A673 (cell line): ENCODE measurements around the gene MISP3. TPM values are rescaled to one million over a fixed set of nuclear protein-coding genes. Genes with fewer than 3 reads are reported as not detected.
A peak's percentile ranks its signal among the peaks of the same experiment; 100 is the strongest.
"Not testable (repeated sequence)": the region's sequence is repeated elsewhere in the genome, so short reads cannot be mapped to it uniquely, and the experiment has no call there.

Source experiments
- BruUV-seq: library from RNA; stranded (reverse); fragments of 400-500 nt; replicated peaks from 2 replicates; lab custom pipeline; 2021; lab: Mats Ljungman, UMichigan
- CTCF ChIA-PET: fragments of 300-600 bp; sonication (Branson Sonifier 250); formaldehyde crosslinking; loops from one replicate; lab custom pipeline; 2022; ENCODE audit warnings: antibody characterized with exemption; lab: Charles Lee
- POLR2A ChIA-PET: fragments of 300-600 bp; sonication (Branson Sonifier 250); formaldehyde crosslinking; loops from one replicate; lab custom pipeline; 2022; ENCODE audit warnings: antibody characterized with exemption; ENCODE audit not compliant: low non-redundant PET; lab: Charles Lee
- DNase-seq: peaks from one replicate; pipeline ENCODE4 v3.0.0-alpha.2; 2015; ENCODE audit warnings: low spot score
- H3K27ac ChIP-seq: fragments of 200-600 bp; sonication (generic); 2 replicates; pipeline ENCODE4 v1.5.1; 2016; ENCODE audit warnings: mixed run types, low read depth, mild to moderate bottlenecking, mixed read lengths, antibody characterized with exemption, low read length; ENCODE audit not compliant: poor library complexity, severe bottlenecking
- H3K27me3 ChIP-seq: fragments of 200-600 bp; sonication (generic); replicated peaks from 2 replicates; pipeline ENCODE4 v1.6.1; 2017; ENCODE audit warnings: mixed run types, low read depth, mild to moderate bottlenecking, mixed read lengths, antibody characterized with exemption, low read length; ENCODE audit not compliant: insufficient read depth, poor library complexity
- H3K36me3 ChIP-seq: fragments of 200-600 bp; sonication (generic); 2 replicates; pipeline ENCODE4 v1.6.1; 2016; ENCODE audit warnings: mixed run types, mild to moderate bottlenecking, mixed read lengths, antibody characterized with exemption, low read length; ENCODE audit not compliant: insufficient read depth, poor library complexity, severe bottlenecking
- H3K4me1 ChIP-seq: fragments of 200-600 bp; sonication (generic); 2 replicates; pipeline ENCODE4 v1.6.1; 2017; ENCODE audit warnings: mixed run types, mild to moderate bottlenecking, mixed read lengths, antibody characterized with exemption, low read length; ENCODE audit not compliant: insufficient read depth, poor library complexity, severe bottlenecking
- H3K4me3 ChIP-seq: fragments of 200-600 bp; sonication (generic); 2 replicates; pipeline ENCODE4 v1.5.1; 2016; ENCODE audit warnings: low read depth, mixed run types, mild to moderate bottlenecking, mixed read lengths, low read length; ENCODE audit not compliant: poor library complexity, severe bottlenecking
- H3K9me3 ChIP-seq: fragments of 200-600 bp; sonication (generic); 2 replicates; pipeline ENCODE4 v1.6.1; 2016; ENCODE audit warnings: mixed run types, low read depth, mild to moderate bottlenecking, mixed read lengths, antibody characterized with exemption, low read length; ENCODE audit not compliant: poor library complexity, severe bottlenecking
- CTCF ChIP-seq: fragments of 300-800, 200-600 bp; sonication (generic); conservative IDR thresholded peaks from 2 replicates; pipeline ENCODE4 v1.5.1; 2017; ENCODE audit warnings: low read depth, mild to moderate bottlenecking, antibody characterized with exemption, low read length, moderate library complexity, mixed read lengths
- EZH2 ChIP-seq: fragments of 200-600 bp; sonication (generic); IDR thresholded peaks from 2 replicates; pipeline ENCODE4 v1.6.1; 2017; ENCODE audit warnings: borderline replicate concordance, low read depth, mild to moderate bottlenecking, mixed read lengths, antibody characterized with exemption, low read length; ENCODE audit not compliant: poor library complexity, severe bottlenecking
- intact Hi-C: fragments of 100-400 bp; cut with micrococcal nuclease; formaldehyde crosslinking; loops from one replicate; pipeline ENCODE4 v1.10.0; 2022; ENCODE audit not compliant: unreplicated experiment
- total RNA-seq: library from RNA; stranded (reverse); gene quantifications from 2 replicates; pipeline ENCODE4 v1.2.3, GENCODE V29; 2021

Gene MISP3
- total RNA-seq, 1 experiment from 2014 or later: 0.26 TPM

- TF ChIP-seq CTCF: no peak
- no peak for TF ChIP-seq EZH2
- Histone ChIP-seq H3K4me1 (no peaks in the 10 kb centered on the region), H3K27me3 (no peaks in the 10 kb centered on the region), H3K9me3 (no peaks in the 10 kb centered on the region), H3K27ac (no peak overlapping the region), H3K36me3 (no peaks in the 10 kb centered on the region), H3K4me3 (no peak overlapping the region)
- DNase-seq: no peak
- no TSS peak for BruUV-seq
- ChIA-PET POLR2A (no interaction called here), CTCF (no interaction called here)
- intact Hi-C loops: no loop called here
These were observed 36.9 kb upstream of the MISP3 start for GRCh38 chr19:14035706-14036105.

- intact Hi-C loops: no loop called here
- H3K4me3 ChIP-seq: no peak overlapping the region
- H3K9me3 ChIP-seq: no peaks in the 10 kb centered on the region
- no peak for DNase-seq
- no peaks in the 10 kb centered on the region for H3K27me3 ChIP-seq
- ChIA-PET CTCF (no interaction called here), POLR2A (no interaction called here)
- no peaks in the 10 kb centered on the region for H3K4me1 ChIP-seq
- no peaks in the 10 kb centered on the region for H3K36me3 ChIP-seq
- no peak overlapping the region for H3K27ac ChIP-seq
- BruUV-seq: no TSS peak
- TF ChIP-seq CTCF: no peak
- TF ChIP-seq EZH2: no peak
These were observed 33.4 kb upstream of the MISP3 start for GRCh38 chr19:14039181-14039580.

- BruUV-seq, H3K27me3 ChIP-seq, H3K36me3 ChIP-seq, intact Hi-C loops, H3K4me1 ChIP-seq, H3K4me3 ChIP-seq, H3K9me3 ChIP-seq: not testable (repeated sequence)
- peak; percentile 69 for TF ChIP-seq CTCF
- peak overlapping the region; percentile 32 for H3K27ac ChIP-seq
- CTCF ChIA-PET: interaction anchor here (0.7 kb wide), 1 partner anchor 475 kb away, joined by 5 read pairs; the partner anchor contains the start of gene DNAJB1
- peak; percentile 74 for DNase-seq
- POLR2A ChIA-PET: interaction anchor here (0.5 to 0.6 kb wide), 2 partner anchors 14 to 18 kb away, joined by 3 read pairs; no protein-coding TSS in a partner anchor
These were observed 29.7 kb upstream of the MISP3 start for GRCh38 chr19:14042659-14043608.

- BruUV-seq, H3K27ac ChIP-seq, H3K4me1 ChIP-seq, H3K4me3 ChIP-seq, POLR2A ChIA-PET, H3K27me3 ChIP-seq, intact Hi-C loops, H3K36me3 ChIP-seq, DNase-seq, H3K9me3 ChIP-seq: not testable (repeated sequence)
- CTCF ChIA-PET: interaction anchor here (1.0 to 1.4 kb wide), 2 partner anchors 11 to 16 kb away, joined by 3 to 7 read pairs; partner anchors contain the start of gene IL27RA
These were observed 24.7 kb upstream of the MISP3 start for GRCh38 chr19:14047866-14048265.
